GM23338 (cell line): Measurements from ENCODE around the gene SLC28A1.

ENCODE experiments used
- CREB1 ChIP-seq: fragments of 250-450 bp; sonication (Bioruptor Pico); IDR thresholded peaks from 2 replicates; pipeline ENCODE4 v1.5.0; 2020; ENCODE audit warnings: low read depth, mild to moderate bottlenecking, moderate library complexity
- CTCF ChIP-seq, 2 experiments: fragments of 200-600 bp in 1 of 2; sonication (generic) in 1 of 2; conservative IDR thresholded peaks; 2 replicates each; pipeline versions ENCODE4 v1.5.1 to v1.6.1; 2016 to 2017; ENCODE audit warnings: antibody characterized with exemption in 2 of 2, low read depth in 2 of 2, mild to moderate bottlenecking in 2 of 2, moderate library complexity in 1 of 2
- ETS1 ChIP-seq: IDR thresholded peaks from 2 replicates; pipeline ENCODE4 v1.6.1; 2016; ENCODE audit warnings: antibody characterized with exemption
- EZH2 ChIP-seq: fragments of 200-600 bp; sonication (generic); IDR thresholded peaks from one replicate; pipeline ENCODE4 v1.8.0; 2017; ENCODE audit warnings: antibody characterized with exemption, mild to moderate bottlenecking, low read depth; ENCODE audit not compliant: unreplicated experiment
- EZH2phosphoT487 ChIP-seq: fragments of 200-600 bp; sonication (generic); IDR thresholded peaks from one replicate; pipeline ENCODE4 v1.8.1; 2018; ENCODE audit warnings: antibody characterized with exemption; ENCODE audit not compliant: unreplicated experiment
- POLR2AphosphoS5 ChIP-seq: IDR thresholded peaks from 2 replicates; pipeline ENCODE4 v1.6.1; 2016; ENCODE audit warnings: antibody characterized with exemption, low read depth
- REST ChIP-seq: IDR thresholded peaks from one replicate; pipeline ENCODE4 v1.6.1; 2018; ENCODE audit warnings: antibody characterized with exemption; ENCODE audit not compliant: unreplicated experiment

DNA sequence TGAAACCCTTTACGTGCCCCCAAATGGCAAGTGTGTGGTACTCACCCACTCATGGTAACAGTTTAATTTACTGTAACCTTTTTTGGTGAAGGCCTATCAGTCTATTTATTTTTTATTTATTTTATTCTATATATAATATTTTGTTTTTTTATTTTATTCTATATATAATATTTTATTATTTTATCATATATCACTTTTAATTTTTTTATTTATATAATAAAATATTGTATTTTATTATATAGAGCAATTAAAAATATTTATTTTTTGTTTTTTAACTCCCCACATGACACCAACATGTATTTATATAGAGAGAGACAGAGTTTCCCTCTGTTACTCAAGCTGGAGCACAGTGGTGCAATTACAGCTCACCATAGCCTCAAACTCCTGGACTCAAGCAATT, 41.4 kb downstream of the SLC28A1 start:
- TF ChIP-seq EZH2 (no peak), CTCF (conservative IDR thresholded peaks at IDR 0.05; ENCODE audit: low read depth in 2 of 2) (no peak), ETS1 (no peak), CREB1 (CRISPR knock-in tag) (no peak), EZH2phosphoT487 (no peak), REST (no peak), POLR2AphosphoS5 (no peak)
